ES-I3 (cell line): ENCODE measurements around the gene GNG4.
"Not testable (repeated sequence)": the region's sequence is repeated elsewhere in the genome, so short reads cannot be mapped to it uniquely, and the experiment has no call there.

Experiments used
- H3K36me3 ChIP-seq: 2 replicates; pipeline ENCODE4 v1.6.1; 2013; ENCODE audit warnings: mild to moderate bottlenecking, low read length, control low read depth, moderate library complexity; ENCODE audit not compliant: insufficient read depth
- H3K4me1 ChIP-seq: 2 replicates; pipeline ENCODE4 v1.6.1; 2013; ENCODE audit warnings: mild to moderate bottlenecking, control low read depth, low read length; ENCODE audit not compliant: insufficient read depth
- H3K9ac ChIP-seq: 2 replicates; pipeline ENCODE4 v1.6.1; 2013; ENCODE audit warnings: low read depth, mild to moderate bottlenecking, low read length, moderate library complexity
- H3K9me3 ChIP-seq: 2 replicates; pipeline ENCODE4 v1.6.1; 2013; ENCODE audit warnings: mild to moderate bottlenecking, low read length, moderate library complexity; ENCODE audit not compliant: control insufficient read depth, insufficient read depth

Gene GNG4

GRCh38 chr1:235661568-235661967, 12.0 kb upstream of the GNG4 start:
- no peaks in the 10 kb centered on the region for H3K9me3 ChIP-seq
- peaks cover 10% of the 10 kb centered on the region; the same call in 1 of the 2 replicates for H3K4me1 ChIP-seq
- H3K9ac ChIP-seq = no peak overlapping the region
- H3K36me3 ChIP-seq = no peaks in the 10 kb centered on the region

- no peak overlapping the region for H3K9ac ChIP-seq
- H3K4me1 ChIP-seq = peaks cover 10% of the 10 kb centered on the region; the same call in 1 of the 2 replicates
- H3K36me3 ChIP-seq = no peaks in the 10 kb centered on the region
- H3K9me3 ChIP-seq = no peaks in the 10 kb centered on the region
Observed at GRCh38 chr1:235659186-235659771, 9.7 kb upstream of the GNG4 start.

GRCh38 chr1:235657747-235658526, 8.4 kb upstream of the GNG4 start:
- Histone ChIP-seq H3K36me3 (no peaks in the 10 kb centered on the region), H3K4me1 (peaks cover 10% of the 10 kb centered on the region; the same call in 1 of the 2 replicates), H3K9me3 (no peaks in the 10 kb centered on the region), H3K9ac (no peak overlapping the region)

GRCh38 chr1:235657269-235657668, 7.7 kb upstream of the GNG4 start:
- no peaks in the 10 kb centered on the region for H3K36me3 ChIP-seq
- H3K9ac ChIP-seq = no peak overlapping the region
- no peaks in the 10 kb centered on the region for H3K9me3 ChIP-seq
- H3K4me1 ChIP-seq = peaks cover 7% of the 10 kb centered on the region; the same call in 1 of the 2 replicates

- Histone ChIP-seq H3K4me1 (peaks cover 5% of the 10 kb centered on the region; the same call in 1 of the 2 replicates), H3K9ac (no peak overlapping the region), H3K9me3 (no peaks in the 10 kb centered on the region), H3K36me3 (no peaks in the 10 kb centered on the region)
Observed at GRCh38 chr1:235652364-235652763, 2.8 kb upstream of the GNG4 start.

- Histone ChIP-seq H3K9me3 (no peaks in the 10 kb centered on the region), H3K36me3 (no peaks in the 10 kb centered on the region; the same call in 1 of the 2 replicates), H3K4me1 (peaks cover 5% of the 10 kb centered on the region; the same call in 1 of the 2 replicates), H3K9ac (peak overlapping the region; percentile 70)
Observed at GRCh38 chr1:235651170-235651806, 1.7 kb upstream of the GNG4 start.

- H3K9me3 ChIP-seq = no peaks in the 10 kb centered on the region
- peak overlapping the region; percentile 70 for H3K9ac ChIP-seq
- no peaks in the 10 kb centered on the region; the same call in 1 of the 2 replicates for H3K36me3 ChIP-seq
- H3K4me1 ChIP-seq = peaks cover 5% of the 10 kb centered on the region; the same call in 1 of the 2 replicates
Observed at GRCh38 chr1:235650341-235651169, 971 bp upstream of the GNG4 start.

- peak overlapping the region; percentile 66; the same call in 1 of the 2 replicates for H3K9ac ChIP-seq
- H3K36me3 ChIP-seq = no peaks in the 10 kb centered on the region; the same call in 1 of the 2 replicates
- H3K9me3 ChIP-seq = no peaks in the 10 kb centered on the region
- peaks cover 18% of the 10 kb centered on the region; the same call in 1 of the 2 replicates for H3K4me1 ChIP-seq
Observed at GRCh38 chr1:235648954-235649367, 623 bp downstream of the GNG4 start.

- H3K9ac ChIP-seq = peak overlapping the region; percentile 66
- H3K36me3 ChIP-seq = no peaks in the 10 kb centered on the region; the same call in 1 of the 2 replicates
- H3K9me3 ChIP-seq = no peaks in the 10 kb centered on the region
- H3K4me1 ChIP-seq = peaks cover 23% of the 10 kb centered on the region
Observed at GRCh38 chr1:235648407-235648907, 1.1 kb downstream of the GNG4 start.

- not testable (repeated sequence) for H3K9ac ChIP-seq, H3K36me3 ChIP-seq, H3K9me3 ChIP-seq
- peaks cover 32% of the 10 kb centered on the region for H3K4me1 ChIP-seq
Observed at GRCh38 chr1:235647537-235647936, 2.0 kb downstream of the GNG4 start.

- Histone ChIP-seq H3K36me3 (no peaks in the 10 kb centered on the region; the same call in 1 of the 2 replicates), H3K9me3 (no peaks in the 10 kb centered on the region), H3K4me1 (peaks cover 36% of the 10 kb centered on the region), H3K9ac (no peak overlapping the region)
Observed at GRCh38 chr1:235646463-235646862, 3.1 kb downstream of the GNG4 start.

GRCh38 chr1:235644693-235645305, 4.8 kb downstream of the GNG4 start:
- Histone ChIP-seq H3K9me3 (no peaks in the 10 kb centered on the region), H3K36me3 (no peaks in the 10 kb centered on the region; the same call in 1 of the 2 replicates), H3K4me1 (peaks cover 33% of the 10 kb centered on the region), H3K9ac (no peak overlapping the region)

- H3K4me1 ChIP-seq = peaks cover 33% of the 10 kb centered on the region
- no peaks in the 10 kb centered on the region for H3K9me3 ChIP-seq
- no peaks in the 10 kb centered on the region; the same call in 1 of the 2 replicates for H3K36me3 ChIP-seq
- no peak overlapping the region for H3K9ac ChIP-seq
Observed at GRCh38 chr1:235643837-235644692, 5.5 kb downstream of the GNG4 start.
